ENCODE results near the gene SHROOM3. TPM values are rescaled to one million over a fixed set of nuclear protein-coding genes. Genes with fewer than 3 reads are reported as not detected.

SHROOM3 gene
- total and polyA plus RNA-seq, 2 donors from 2014 or later = 5.5 to 67.3 TPM

GRCh38 chr4:76729460-76729859 lies 294.4 kb downstream of the SHROOM3 start:
- no peak for FAIRE-seq
- TF ChIP-seq CTCF (IDR thresholded peaks at IDR 0.05; ENCODE audit: borderline replicate concordance, extremely low read depth, insufficient read depth) = no peak

DNA sequence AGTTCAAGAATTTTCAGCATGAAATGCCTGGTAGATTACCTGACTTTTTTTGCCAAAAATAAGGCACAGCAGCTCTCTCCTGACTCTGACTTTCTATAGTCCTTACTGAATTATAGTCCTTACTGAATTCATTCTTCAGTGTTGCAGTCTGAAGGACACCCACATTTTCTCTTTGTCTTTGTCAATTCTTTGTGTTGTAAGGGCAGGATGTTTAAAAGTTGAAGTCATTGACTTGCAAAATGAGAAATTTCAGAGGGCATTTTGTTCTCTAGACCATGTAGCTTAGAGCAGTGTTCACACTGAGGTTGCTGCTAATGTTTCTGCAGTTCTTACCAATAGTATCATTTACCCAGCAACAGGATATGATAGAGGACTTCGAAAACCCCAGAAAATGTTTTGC lies 295.0 kb downstream of the SHROOM3 start:
- Histone ChIP-seq H3K4me3 (ENCODE audit: low read length in 3 of 3) (no peak overlapping the region), H3K9me3 (ENCODE audit: control insufficient read depth in 2 of 3, insufficient read depth in 1 of 3, low read length in 3 of 3) (no peaks in the 10 kb centered on the region), H3K9ac (ENCODE audit: low read length in 3 of 3) (peak overlapping the region in 1 of 3 donors; percentile 41), H3K27ac (ENCODE audit: low read depth in 2 of 2, low read length in 2 of 2) (no peak overlapping the region), H3K36me3 (ENCODE audit: control insufficient read depth in 2 of 3, insufficient read depth in 3 of 3, low read length in 3 of 3) (no peaks in the 10 kb centered on the region), H3K27me3 (ENCODE audit: control insufficient read depth, insufficient read depth, low read length) (no peaks in the 10 kb centered on the region), H3K4me1 (ENCODE audit: control insufficient read depth in 2 of 3, insufficient read depth in 2 of 3, low read depth in 1 of 3, low read length in 3 of 3) (peaks cover 0 to 4% (median 0%) of the 10 kb centered on the region in 3 donors)
- DNase-seq (no peak), FAIRE-seq (no peak)
- no peak for TF ChIP-seq CTCF (IDR thresholded peaks at IDR 0.05; ENCODE audit: borderline replicate concordance, extremely low read depth, insufficient read depth)
- intact Hi-C loops (cut with DNase I) = loop anchor here (10.0 kb wide), 1 partner anchor 215 kb away; no protein-coding TSS in a partner anchor

More at GRCh38 chr4:76729460-76729859, 294.4 kb downstream of the SHROOM3 start:
- intact Hi-C loops (cut with DNase I) = no loop called here
- no peak for DNase-seq
- Histone ChIP-seq H3K27ac (ENCODE audit: low read depth in 2 of 2, low read length in 2 of 2) (no peak overlapping the region), H3K4me1 (ENCODE audit: control insufficient read depth in 2 of 3, insufficient read depth in 2 of 3, low read depth in 1 of 3, low read length in 3 of 3) (peaks cover 0 to 4% (median 0%) of the 10 kb centered on the region in 3 donors), H3K36me3 (ENCODE audit: control insufficient read depth in 2 of 3, insufficient read depth in 3 of 3, low read length in 3 of 3) (no peaks in the 10 kb centered on the region), H3K9ac (ENCODE audit: low read length in 3 of 3) (no peak overlapping the region), H3K9me3 (ENCODE audit: control insufficient read depth in 2 of 3, insufficient read depth in 1 of 3, low read length in 3 of 3) (no peaks in the 10 kb centered on the region), H3K4me3 (ENCODE audit: low read length in 3 of 3) (no peak overlapping the region), H3K27me3 (ENCODE audit: control insufficient read depth, insufficient read depth, low read length) (no peaks in the 10 kb centered on the region)

DNA sequence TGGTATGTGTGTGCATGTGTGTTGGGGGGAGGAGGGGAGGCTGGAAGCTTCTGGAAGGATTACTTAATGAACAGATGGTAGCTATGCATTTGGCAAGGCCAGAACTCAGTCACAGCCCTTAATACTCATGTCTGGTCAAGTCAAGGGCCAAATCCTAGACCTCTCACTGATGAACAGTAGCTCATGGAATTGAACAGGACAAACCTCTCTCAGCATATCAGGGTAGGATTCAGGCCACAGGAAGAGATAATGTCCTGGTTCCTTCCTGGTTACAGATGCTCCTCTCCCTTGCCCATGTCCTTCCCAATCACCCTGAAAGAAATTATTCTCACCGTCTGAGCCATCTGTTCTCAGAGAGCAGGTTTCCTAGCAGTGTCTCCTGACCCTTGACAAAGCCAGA lies 297.2 kb downstream of the SHROOM3 start:
- FAIRE-seq = no peak

More for the DNA sequence above, 297.2 kb downstream of the SHROOM3 start:
- no peak for DNase-seq
- intact Hi-C loops (cut with DNase I) = loop anchor here (10.0 kb wide), 1 partner anchor 217 kb away; no protein-coding TSS in a partner anchor
- H3K27ac ChIP-seq (ENCODE audit: low read depth in 2 of 2, low read length in 2 of 2) = no peak overlapping the region
- H3K9me3 ChIP-seq (ENCODE audit: control insufficient read depth in 2 of 3, insufficient read depth in 1 of 3, low read length in 3 of 3) = no peaks in the 10 kb centered on the region
- no peak overlapping the region for H3K4me3 ChIP-seq (ENCODE audit: low read length in 3 of 3)
- no peaks in the 10 kb centered on the region for H3K27me3 ChIP-seq (ENCODE audit: control insufficient read depth, insufficient read depth, low read length)
- no peak overlapping the region for H3K9ac ChIP-seq (ENCODE audit: low read length in 3 of 3)
- H3K36me3 ChIP-seq (ENCODE audit: control insufficient read depth in 2 of 3, insufficient read depth in 3 of 3, low read length in 3 of 3) = no peaks in the 10 kb centered on the region
- no peak for TF ChIP-seq CTCF (IDR thresholded peaks at IDR 0.05; ENCODE audit: borderline replicate concordance, extremely low read depth, insufficient read depth)
- peaks cover 0 to 6% (median 4%) of the 10 kb centered on the region in 3 donors for H3K4me1 ChIP-seq (ENCODE audit: control insufficient read depth in 2 of 3, insufficient read depth in 2 of 3, low read depth in 1 of 3, low read length in 3 of 3)

Data from kidney (tissue), 14 donors.